ENCODE measurements around the gene ITM2C. TPM values are rescaled to one million over a fixed set of nuclear protein-coding genes. Genes with fewer than 3 reads are reported as not detected.

The ITM2C gene
- total and polyA plus RNA-seq, 2 experiments from 2014 or later: 241 to 367 TPM

DNA sequence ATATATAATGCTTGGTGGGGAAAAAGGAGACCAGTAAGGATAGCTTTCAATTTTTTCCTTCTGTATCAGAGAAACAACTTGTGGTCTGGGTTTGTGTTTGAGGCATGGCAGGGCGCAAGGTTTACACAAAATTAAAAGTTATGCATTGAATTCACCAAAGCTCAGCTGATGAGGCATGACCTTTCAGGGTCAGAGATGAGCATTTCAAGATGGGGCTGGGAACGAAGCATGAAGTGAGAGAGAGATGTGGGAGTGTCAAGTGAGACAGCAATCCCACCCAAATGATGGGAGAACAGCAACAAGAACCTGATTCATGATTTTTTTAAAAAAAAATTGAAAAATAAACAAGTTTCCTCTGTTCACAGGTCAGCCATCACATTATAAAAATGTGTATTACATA, 55.4 kb downstream of the ITM2C start (continued):
- TF ChIP-seq, protein P1, sequence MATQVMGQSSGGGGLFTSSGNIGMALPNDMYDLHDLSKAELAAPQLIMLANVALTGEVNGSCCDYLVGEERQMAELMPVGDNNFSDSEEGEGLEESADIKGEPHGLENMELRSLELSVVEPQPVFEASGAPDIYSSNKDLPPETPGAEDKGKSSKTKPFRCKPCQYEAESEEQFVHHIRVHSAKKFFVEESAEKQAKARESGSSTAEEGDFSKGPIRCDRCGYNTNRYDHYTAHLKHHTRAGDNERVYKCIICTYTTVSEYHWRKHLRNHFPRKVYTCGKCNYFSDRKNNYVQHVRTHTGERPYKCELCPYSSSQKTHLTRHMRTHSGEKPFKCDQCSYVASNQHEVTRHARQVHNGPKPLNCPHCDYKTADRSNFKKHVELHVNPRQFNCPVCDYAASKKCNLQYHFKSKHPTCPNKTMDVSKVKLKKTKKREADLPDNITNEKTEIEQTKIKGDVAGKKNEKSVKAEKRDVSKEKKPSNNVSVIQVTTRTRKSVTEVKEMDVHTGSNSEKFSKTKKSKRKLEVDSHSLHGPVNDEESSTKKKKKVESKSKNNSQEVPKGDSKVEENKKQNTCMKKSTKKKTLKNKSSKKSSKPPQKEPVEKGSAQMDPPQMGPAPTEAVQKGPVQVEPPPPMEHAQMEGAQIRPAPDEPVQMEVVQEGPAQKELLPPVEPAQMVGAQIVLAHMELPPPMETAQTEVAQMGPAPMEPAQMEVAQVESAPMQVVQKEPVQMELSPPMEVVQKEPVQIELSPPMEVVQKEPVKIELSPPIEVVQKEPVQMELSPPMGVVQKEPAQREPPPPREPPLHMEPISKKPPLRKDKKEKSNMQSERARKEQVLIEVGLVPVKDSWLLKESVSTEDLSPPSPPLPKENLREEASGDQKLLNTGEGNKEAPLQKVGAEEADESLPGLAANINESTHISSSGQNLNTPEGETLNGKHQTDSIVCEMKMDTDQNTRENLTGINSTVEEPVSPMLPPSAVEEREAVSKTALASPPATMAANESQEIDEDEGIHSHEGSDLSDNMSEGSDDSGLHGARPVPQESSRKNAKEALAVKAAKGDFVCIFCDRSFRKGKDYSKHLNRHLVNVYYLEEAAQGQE (IDR thresholded peaks at IDR 0.05; ENCODE audit: unreplicated experiment): no peak
- TF ChIP-seq EZH2 (IDR thresholded peaks at IDR 0.05; ENCODE audit: low read depth, unreplicated experiment) (no peak), NANOG (IDR thresholded peaks at IDR 0.05; ENCODE audit: borderline replicate concordance) (no peak), CREB1 (CRISPR knock-in tag; IDR thresholded peaks at IDR 0.05; ENCODE audit: low read depth) (no peak), STAT1 (IDR thresholded peaks at IDR 0.05; ENCODE audit: unreplicated experiment) (no peak)
- TF ChIP-seq, protein P2, sequence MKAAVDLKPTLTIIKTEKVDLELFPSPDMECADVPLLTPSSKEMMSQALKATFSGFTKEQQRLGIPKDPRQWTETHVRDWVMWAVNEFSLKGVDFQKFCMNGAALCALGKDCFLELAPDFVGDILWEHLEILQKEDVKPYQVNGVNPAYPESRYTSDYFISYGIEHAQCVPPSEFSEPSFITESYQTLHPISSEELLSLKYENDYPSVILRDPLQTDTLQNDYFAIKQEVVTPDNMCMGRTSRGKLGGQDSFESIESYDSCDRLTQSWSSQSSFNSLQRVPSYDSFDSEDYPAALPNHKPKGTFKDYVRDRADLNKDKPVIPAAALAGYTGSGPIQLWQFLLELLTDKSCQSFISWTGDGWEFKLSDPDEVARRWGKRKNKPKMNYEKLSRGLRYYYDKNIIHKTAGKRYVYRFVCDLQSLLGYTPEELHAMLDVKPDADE (IDR thresholded peaks at IDR 0.05): no peak

DNA sequence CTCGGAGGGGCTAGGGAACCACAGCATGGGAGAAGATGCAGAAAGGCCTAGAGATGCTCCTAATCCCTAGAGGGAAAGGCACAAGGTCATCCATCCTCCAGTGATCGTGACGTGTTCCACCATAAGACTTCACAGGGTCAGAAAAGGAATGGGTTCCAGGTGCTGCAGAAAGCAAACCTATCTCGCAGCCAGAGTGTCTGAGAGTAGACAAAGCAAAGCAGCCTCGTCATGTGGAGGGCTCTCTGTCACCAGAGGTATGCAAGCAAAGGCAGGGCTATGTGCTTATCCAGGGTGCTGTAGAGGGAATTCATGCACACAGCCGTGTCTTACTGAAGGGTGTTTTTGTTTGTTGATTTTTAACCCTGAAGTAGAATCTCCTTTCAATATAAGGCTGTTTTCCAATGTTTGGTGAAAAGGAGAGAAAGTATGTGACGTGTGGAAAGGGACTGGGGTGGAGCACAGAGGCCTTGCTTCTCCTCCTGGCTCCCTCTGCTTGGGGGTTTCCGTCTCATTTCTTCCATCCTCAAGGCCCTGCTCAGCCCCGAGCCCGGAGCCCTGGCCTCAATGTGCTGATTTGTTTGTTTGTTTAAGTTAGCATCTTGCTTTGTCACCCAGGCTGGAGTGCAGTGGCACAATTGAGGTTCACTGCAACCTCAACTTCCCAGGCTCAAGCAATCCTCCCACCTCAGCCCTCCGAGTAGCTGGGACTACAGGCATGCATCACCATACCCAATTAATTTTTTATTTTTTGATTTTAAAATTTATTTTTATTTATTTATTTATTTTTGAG, 57.3 kb downstream of the ITM2C start:
- no peaks in the 10 kb centered on the region for H3K27me3 ChIP-seq (ENCODE audit: insufficient read depth)
- H3K4me2 ChIP-seq: no peak overlapping the region
- H2AFZ ChIP-seq: peak overlapping the region; percentile 87; the same call in 1 of the 2 replicates
- Mint-ChIP-seq H3K4me3 (no peak overlapping the region), H3K36me3 (ENCODE audit: low read depth) (no peaks in the 10 kb centered on the region), H3K9me3 (no peaks in the 10 kb centered on the region), H3K27me3 (ENCODE audit: insufficient read depth, low read depth, poor library complexity) (peaks cover 9% of the 10 kb centered on the region), H3K27ac (no peak overlapping the region), H3K4me1 (peaks cover 13% of the 10 kb centered on the region)
- ATAC-seq (no peak), DNase-seq (ENCODE audit: low spot score) (no peak)
- no peaks in the 10 kb centered on the region for H3F3A ChIP-seq (replicated peaks; ENCODE audit: low read depth)
- no peak overlapping the region for H3K27ac ChIP-seq (ENCODE audit: low read depth)
- H3K4me1 ChIP-seq (ENCODE audit: insufficient read depth): no peaks in the 10 kb centered on the region
- H3K9me2 ChIP-seq (ENCODE audit: insufficient read depth): no peaks in the 10 kb centered on the region
- no peaks in the 10 kb centered on the region for H3K36me3 ChIP-seq (ENCODE audit: insufficient read depth)
- no peaks in the 10 kb centered on the region for H4K20me1 ChIP-seq (replicated peaks; ENCODE audit: insufficient read depth)
- H3K79me2 ChIP-seq (replicated peaks; ENCODE audit: insufficient read depth): no peaks in the 10 kb centered on the region
- H3K4me3 ChIP-seq: no peak overlapping the region
- TF ChIP-seq, protein P3, sequence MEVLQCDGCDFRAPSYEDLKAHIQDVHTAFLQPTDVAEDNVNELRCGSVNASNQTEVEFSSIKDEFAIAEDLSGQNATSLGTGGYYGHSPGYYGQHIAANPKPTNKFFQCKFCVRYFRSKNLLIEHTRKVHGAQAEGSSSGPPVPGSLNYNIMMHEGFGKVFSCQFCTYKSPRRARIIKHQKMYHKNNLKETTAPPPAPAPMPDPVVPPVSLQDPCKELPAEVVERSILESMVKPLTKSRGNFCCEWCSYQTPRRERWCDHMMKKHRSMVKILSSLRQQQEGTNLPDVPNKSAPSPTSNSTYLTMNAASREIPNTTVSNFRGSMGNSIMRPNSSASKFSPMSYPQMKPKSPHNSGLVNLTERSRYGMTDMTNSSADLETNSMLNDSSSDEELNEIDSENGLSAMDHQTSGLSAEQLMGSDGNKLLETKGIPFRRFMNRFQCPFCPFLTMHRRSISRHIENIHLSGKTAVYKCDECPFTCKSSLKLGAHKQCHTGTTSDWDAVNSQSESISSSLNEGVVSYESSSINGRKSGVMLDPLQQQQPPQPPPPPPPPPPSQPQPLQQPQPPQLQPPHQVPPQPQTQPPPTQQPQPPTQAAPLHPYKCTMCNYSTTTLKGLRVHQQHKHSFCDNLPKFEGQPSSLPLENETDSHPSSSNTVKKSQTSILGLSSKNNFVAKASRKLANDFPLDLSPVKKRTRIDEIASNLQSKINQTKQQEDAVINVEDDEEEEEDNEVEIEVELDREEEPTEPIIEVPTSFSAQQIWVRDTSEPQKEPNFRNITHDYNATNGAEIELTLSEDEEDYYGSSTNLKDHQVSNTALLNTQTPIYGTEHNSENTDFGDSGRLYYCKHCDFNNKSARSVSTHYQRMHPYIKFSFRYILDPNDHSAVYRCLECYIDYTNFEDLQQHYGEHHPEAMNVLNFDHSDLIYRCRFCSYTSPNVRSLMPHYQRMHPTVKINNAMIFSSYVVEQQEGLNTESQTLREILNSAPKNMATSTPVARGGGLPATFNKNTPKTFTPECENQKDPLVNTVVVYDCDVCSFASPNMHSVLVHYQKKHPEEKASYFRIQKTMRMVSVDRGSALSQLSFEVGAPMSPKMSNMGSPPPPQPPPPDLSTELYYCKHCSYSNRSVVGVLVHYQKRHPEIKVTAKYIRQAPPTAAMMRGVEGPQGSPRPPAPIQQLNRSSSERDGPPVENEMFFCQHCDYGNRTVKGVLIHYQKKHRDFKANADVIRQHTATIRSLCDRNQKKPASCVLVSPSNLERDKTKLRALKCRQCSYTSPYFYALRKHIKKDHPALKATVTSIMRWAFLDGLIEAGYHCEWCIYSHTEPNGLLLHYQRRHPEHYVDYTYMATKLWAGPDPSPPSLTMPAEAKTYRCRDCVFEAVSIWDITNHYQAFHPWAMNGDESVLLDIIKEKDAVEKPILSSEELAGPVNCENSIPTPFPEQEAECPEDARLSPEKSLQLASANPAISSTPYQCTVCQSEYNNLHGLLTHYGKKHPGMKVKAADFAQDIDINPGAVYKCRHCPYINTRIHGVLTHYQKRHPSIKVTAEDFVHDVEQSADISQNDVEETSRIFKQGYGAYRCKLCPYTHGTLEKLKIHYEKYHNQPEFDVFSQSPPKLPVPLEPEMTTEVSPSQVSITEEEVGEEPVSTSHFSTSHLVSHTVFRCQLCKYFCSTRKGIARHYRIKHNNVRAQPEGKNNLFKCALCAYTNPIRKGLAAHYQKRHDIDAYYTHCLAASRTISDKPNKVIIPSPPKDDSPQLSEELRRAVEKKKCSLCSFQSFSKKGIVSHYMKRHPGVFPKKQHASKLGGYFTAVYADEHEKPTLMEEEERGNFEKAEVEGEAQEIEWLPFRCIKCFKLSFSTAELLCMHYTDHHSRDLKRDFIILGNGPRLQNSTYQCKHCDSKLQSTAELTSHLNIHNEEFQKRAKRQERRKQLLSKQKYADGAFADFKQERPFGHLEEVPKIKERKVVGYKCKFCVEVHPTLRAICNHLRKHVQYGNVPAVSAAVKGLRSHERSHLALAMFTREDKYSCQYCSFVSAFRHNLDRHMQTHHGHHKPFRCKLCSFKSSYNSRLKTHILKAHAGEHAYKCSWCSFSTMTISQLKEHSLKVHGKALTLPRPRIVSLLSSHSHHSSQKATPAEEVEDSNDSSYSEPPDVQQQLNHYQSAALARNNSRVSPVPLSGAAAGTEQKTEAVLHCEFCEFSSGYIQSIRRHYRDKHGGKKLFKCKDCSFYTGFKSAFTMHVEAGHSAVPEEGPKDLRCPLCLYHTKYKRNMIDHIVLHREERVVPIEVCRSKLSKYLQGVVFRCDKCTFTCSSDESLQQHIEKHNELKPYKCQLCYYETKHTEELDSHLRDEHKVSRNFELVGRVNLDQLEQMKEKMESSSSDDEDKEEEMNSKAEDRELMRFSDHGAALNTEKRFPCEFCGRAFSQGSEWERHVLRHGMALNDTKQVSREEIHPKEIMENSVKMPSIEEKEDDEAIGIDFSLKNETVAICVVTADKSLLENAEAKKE (CRISPR knock-in tag; IDR thresholded peaks at IDR 0.05): no peak
- TF ChIP-seq STAT1 (IDR thresholded peaks at IDR 0.05; ENCODE audit: unreplicated experiment) (no peak), POLR2AphosphoS5 (IDR thresholded peaks at IDR 0.05; ENCODE audit: low read depth) (no peak), NANOG (IDR thresholded peaks at IDR 0.05; ENCODE audit: borderline replicate concordance) (no peak)
- TF ChIP-seq, protein P2 (IDR thresholded peaks at IDR 0.05): no peak
- TF ChIP-seq, protein P4, sequence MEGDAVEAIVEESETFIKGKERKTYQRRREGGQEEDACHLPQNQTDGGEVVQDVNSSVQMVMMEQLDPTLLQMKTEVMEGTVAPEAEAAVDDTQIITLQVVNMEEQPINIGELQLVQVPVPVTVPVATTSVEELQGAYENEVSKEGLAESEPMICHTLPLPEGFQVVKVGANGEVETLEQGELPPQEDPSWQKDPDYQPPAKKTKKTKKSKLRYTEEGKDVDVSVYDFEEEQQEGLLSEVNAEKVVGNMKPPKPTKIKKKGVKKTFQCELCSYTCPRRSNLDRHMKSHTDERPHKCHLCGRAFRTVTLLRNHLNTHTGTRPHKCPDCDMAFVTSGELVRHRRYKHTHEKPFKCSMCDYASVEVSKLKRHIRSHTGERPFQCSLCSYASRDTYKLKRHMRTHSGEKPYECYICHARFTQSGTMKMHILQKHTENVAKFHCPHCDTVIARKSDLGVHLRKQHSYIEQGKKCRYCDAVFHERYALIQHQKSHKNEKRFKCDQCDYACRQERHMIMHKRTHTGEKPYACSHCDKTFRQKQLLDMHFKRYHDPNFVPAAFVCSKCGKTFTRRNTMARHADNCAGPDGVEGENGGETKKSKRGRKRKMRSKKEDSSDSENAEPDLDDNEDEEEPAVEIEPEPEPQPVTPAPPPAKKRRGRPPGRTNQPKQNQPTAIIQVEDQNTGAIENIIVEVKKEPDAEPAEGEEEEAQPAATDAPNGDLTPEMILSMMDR (conservative IDR thresholded peaks at IDR 0.05; ENCODE audit: low read depth in 2 of 2): no peak
